Activated CD8-positive, alpha-beta T cell treated with anti-CD3 and anti-CD28 coated beads for 36 hours (primary cell): ENCODE data around the gene ALPK3. TPM values are rescaled to one million over a fixed set of nuclear protein-coding genes. Genes with fewer than 3 reads are reported as not detected.

Experiments
- ATAC-seq: fragments of 200-7000 bp; cut with Tn5 transposase; one replicate; pipeline ENCODE4 v1.10.0; 2021; ENCODE audit warnings: mild to moderate bottlenecking, moderate library complexity
- CTCF ChIA-PET: fragments of 350-600 bp; sonication (Branson Sonifier 250); formaldehyde crosslinking; loops from one replicate; lab custom pipeline; 2021; ENCODE audit warnings: antibody characterized with exemption; lab: Charles Lee
- POLR2A ChIA-PET: fragments of 350-600 bp; sonication (Branson Sonifier 250); formaldehyde crosslinking; loops from one replicate; lab custom pipeline; 2021; ENCODE audit warnings: antibody characterized with exemption; lab: Charles Lee
- DNase-seq: peaks from one replicate; pipeline ENCODE4 v3.0.0-alpha.2; 2020
- H3K27ac Mint-ChIP-seq: one replicate; pipeline ENCODE4 v1.8.0; 2021; ENCODE audit warnings: mild to moderate bottlenecking, mixed read lengths
- H3K27me3 Mint-ChIP-seq: one replicate; pipeline ENCODE4 v1.8.0; 2021; ENCODE audit warnings: mixed read lengths
- H3K36me3 Mint-ChIP-seq: one replicate; pipeline ENCODE4 v1.8.0; 2021; ENCODE audit warnings: low read depth, mixed read lengths
- H3K4me1 Mint-ChIP-seq: one replicate; pipeline ENCODE4 v1.8.0; 2021; ENCODE audit warnings: low read depth, mixed read lengths
- H3K4me3 Mint-ChIP-seq: one replicate; pipeline ENCODE4 v1.8.0; 2021; ENCODE audit warnings: mild to moderate bottlenecking, moderate library complexity, mixed read lengths
- H3K9me3 Mint-ChIP-seq: one replicate; pipeline ENCODE4 v1.8.0; 2021; ENCODE audit warnings: mixed read lengths
- intact Hi-C: fragments of 100-400 bp; cut with micrococcal nuclease; formaldehyde crosslinking; loops from one replicate; pipeline ENCODE4 v1.10.0; 2022
- total RNA-seq, 2 experiments: library from RNA; stranded (reverse); gene quantifications; one replicate each; pipeline ENCODE4 v1.2.3, GENCODE V29; 2021
- TF ChIP-seq, protein P1 (sequence below): fragments of 200-600 bp; IDR thresholded peaks from one replicate; pipeline ENCODE4 v1.8.0; 2022; ENCODE audit warnings: antibody characterized with exemption, mild to moderate bottlenecking

Gene ALPK3
- total RNA-seq, 2 experiments from 2014 or later = 0.04 to 0.16 TPM

DNA sequence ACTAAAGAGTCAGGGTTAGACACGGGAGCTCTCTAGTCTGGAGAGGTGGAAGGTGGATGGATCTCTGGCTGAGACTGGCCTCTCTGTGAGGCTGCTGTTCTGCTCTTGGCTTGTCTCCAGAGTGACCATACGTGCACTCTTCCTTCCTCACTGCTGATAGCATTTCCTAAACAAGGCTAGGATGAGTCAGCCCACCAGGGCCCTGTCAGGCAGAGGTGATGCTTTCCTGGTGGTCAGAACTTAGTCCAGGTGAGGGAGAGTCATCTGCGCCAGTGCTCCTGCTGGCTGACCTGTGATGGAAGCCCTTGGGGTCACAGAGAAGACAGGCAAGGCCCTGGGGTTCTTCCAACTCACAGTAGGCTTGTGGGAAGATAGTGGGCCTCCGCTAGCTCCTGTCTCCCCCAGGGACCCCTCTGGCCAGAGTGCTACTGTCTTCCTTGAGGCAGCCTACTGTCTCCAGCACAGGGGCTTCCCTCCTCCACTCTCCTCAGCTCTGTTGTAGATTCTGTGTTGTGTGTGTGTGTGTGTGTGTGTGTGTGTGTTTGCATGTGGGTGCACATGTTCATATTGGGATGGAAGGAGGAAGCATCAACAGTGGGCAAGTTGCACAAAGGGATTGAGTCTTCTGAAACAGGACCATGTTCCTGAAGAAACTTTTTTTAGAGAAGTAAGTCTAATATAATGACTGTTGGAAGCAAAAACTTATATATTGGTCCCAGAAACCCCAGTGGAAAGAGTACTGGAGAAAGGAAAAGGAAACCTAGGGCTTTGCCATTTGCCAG is 16.5 kb downstream of the ALPK3 start:
- Mint-ChIP-seq H3K4me1 (no peaks in the 10 kb centered on the region), H3K9me3 (no peaks in the 10 kb centered on the region), H3K36me3 (no peaks in the 10 kb centered on the region), H3K27me3 (no peaks in the 10 kb centered on the region), H3K27ac (no peak overlapping the region), H3K4me3 (no peak overlapping the region)
- CTCF ChIA-PET = interaction anchor here (1.5 to 1.8 kb wide), 2 partner anchors 11 to 13 kb away, joined by 6 read pairs; no protein-coding TSS in a partner anchor
- DNase-seq (no peak), ATAC-seq (no peak)
- TF ChIP-seq, protein P1, sequence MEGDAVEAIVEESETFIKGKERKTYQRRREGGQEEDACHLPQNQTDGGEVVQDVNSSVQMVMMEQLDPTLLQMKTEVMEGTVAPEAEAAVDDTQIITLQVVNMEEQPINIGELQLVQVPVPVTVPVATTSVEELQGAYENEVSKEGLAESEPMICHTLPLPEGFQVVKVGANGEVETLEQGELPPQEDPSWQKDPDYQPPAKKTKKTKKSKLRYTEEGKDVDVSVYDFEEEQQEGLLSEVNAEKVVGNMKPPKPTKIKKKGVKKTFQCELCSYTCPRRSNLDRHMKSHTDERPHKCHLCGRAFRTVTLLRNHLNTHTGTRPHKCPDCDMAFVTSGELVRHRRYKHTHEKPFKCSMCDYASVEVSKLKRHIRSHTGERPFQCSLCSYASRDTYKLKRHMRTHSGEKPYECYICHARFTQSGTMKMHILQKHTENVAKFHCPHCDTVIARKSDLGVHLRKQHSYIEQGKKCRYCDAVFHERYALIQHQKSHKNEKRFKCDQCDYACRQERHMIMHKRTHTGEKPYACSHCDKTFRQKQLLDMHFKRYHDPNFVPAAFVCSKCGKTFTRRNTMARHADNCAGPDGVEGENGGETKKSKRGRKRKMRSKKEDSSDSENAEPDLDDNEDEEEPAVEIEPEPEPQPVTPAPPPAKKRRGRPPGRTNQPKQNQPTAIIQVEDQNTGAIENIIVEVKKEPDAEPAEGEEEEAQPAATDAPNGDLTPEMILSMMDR = no peak
- intact Hi-C loops = no loop called here
- POLR2A ChIA-PET = no interaction called here

- Mint-ChIP-seq H3K4me3 (no peak overlapping the region), H3K9me3 (no peaks in the 10 kb centered on the region), H3K4me1 (no peaks in the 10 kb centered on the region), H3K36me3 (no peaks in the 10 kb centered on the region), H3K27me3 (no peaks in the 10 kb centered on the region), H3K27ac (no peak overlapping the region)
- TF ChIP-seq, protein P1 = no peak
- POLR2A ChIA-PET = no interaction called here
- no peak for ATAC-seq
- intact Hi-C loops = no loop called here
- DNase-seq = no peak
- CTCF ChIA-PET = interaction anchor here (1.5 to 1.8 kb wide), 2 partner anchors 12 kb away, joined by 6 read pairs; no protein-coding TSS in a partner anchor
Observed at GRCh38 chr15:84834229-84834955, 17.2 kb downstream of the ALPK3 start.

- DNase-seq (no peak), ATAC-seq (no peak)
- ChIA-PET CTCF (interaction anchor here (1.5 kb wide), 1 partner anchor 236 kb away, joined by 4 read pairs; no protein-coding TSS in a partner anchor), POLR2A (no interaction called here)
- Mint-ChIP-seq H3K27ac (no peak overlapping the region), H3K4me3 (no peak overlapping the region), H3K4me1 (no peaks in the 10 kb centered on the region), H3K9me3 (no peaks in the 10 kb centered on the region), H3K36me3 (no peaks in the 10 kb centered on the region), H3K27me3 (no peaks in the 10 kb centered on the region)
- TF ChIP-seq, protein P1 = no peak
- intact Hi-C loops = no loop called here
Observed at GRCh38 chr15:84834969-84835368, 17.8 kb downstream of the ALPK3 start.

- DNase-seq (no peak), ATAC-seq (no peak)
- ChIA-PET POLR2A (interaction anchor here (1.1 kb wide), 1 partner anchor 16 kb away, joined by 3 read pairs; no protein-coding TSS in a partner anchor), CTCF (interaction anchor here (1.5 kb wide), 1 partner anchor 236 kb away, joined by 4 read pairs; no protein-coding TSS in a partner anchor)
- intact Hi-C loops = no loop called here
- Mint-ChIP-seq H3K27ac (no peak overlapping the region), H3K4me1 (no peaks in the 10 kb centered on the region), H3K27me3 (no peaks in the 10 kb centered on the region), H3K36me3 (no peaks in the 10 kb centered on the region), H3K4me3 (no peak overlapping the region), H3K9me3 (no peaks in the 10 kb centered on the region)
- TF ChIP-seq, protein P1 = no peak
Observed at GRCh38 chr15:84835661-84836337, 18.6 kb downstream of the ALPK3 start.
